C1 segment of cervical spinal cord (tissue), 14 donors: ENCODE data around the gene KCND1.
A peak's percentile ranks its signal among the peaks of the same experiment; 100 is the strongest.

ENCODE experiments used
- DNase-seq, 14 donors: peaks; one replicate each; lab custom pipeline; 2025; lab: John Stamatoyannopoulos, UW

The KCND1 gene

GRCh38 chrX:48913605-48914366 lies 57.9 kb downstream of the KCND1 start:
- DNase-seq = no peak

- peak in 13 of 14 donors; percentile 4 to 79 (median 59) for DNase-seq
These were observed 60.0 kb downstream of the KCND1 start, which contains the start of gene SLC35A2 for GRCh38 chrX:48911412-48912182. Gene SLC35A2, minus strand, starts transcription at chrX:48911646. Its CDS starts 10 bp downstream, at chrX:48911636.
